Bronchial epithelial cell (primary cell): Measurements from ENCODE around the gene GRIN3B. TPM values are rescaled to one million over a fixed set of nuclear protein-coding genes. Genes with fewer than 3 reads are reported as not detected.
A peak's percentile ranks its signal among the peaks of the same experiment; 100 is the strongest.

ENCODE experiments used
- DNase-seq: peaks from one replicate; pipeline ENCODE4 v3.0.0-alpha.2; 2010; ENCODE audit warnings: low read depth
- FAIRE-seq: peaks from 2 replicates; lab custom pipeline; 2011; peaks lifted over from hg19 to GRCh38; lab: Jason Lieb, UNC
- H3K27me3 ChIP-seq: 2 replicates; pipeline ENCODE4 v1.5.1; 2011; ENCODE audit warnings: low read length; ENCODE audit not compliant: control insufficient read depth, insufficient read depth
- H3K36me3 ChIP-seq: 2 replicates; pipeline ENCODE4 v1.5.1; 2011; ENCODE audit warnings: low read length; ENCODE audit not compliant: control insufficient read depth, insufficient read depth
- H3K4me3 ChIP-seq: 2 replicates; pipeline ENCODE4 v1.5.1; 2011; ENCODE audit warnings: mild to moderate bottlenecking, low read depth, low read length, control low read depth
- total RNA-seq: library from RNA; depleted of rRNA; stranded (reverse); fragments of >200 nt; gene quantifications from 2 replicates; pipeline ENCODE4 v1.2.1, GENCODE V29; 2014
- TF ChIP-seq, protein P1 (sequence below): IDR thresholded peaks from 2 replicates; pipeline ENCODE4 v1.5.1; 2011; ENCODE audit warnings: mild to moderate bottlenecking, moderate library complexity, low read length, control low read depth, inconsistent platforms; ENCODE audit not compliant: insufficient read depth, severe bottlenecking

GRIN3B gene
- total RNA-seq, 1 donor from 2014 or later: 0.26 TPM

DNA sequence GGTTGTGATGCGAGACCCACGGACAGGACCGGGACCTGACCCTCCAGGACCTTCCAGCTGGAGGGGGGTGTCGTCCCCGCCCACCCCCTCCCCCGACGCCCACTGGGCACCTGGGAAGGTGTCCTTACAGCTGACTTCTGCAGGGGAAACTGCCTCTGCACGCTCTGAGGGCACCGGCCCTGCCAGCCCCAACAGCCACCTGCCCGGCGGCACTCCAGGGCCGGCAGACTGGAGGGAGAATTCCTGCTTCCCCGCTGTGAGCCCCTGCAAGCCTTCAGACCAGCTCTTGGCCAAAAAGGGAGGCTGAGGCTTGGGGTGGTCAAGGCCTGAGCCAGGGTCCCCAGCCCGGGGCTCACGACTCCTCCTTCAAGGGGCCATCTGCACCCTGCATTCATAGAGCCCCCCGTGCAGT, 27.4 kb downstream of the GRIN3B start:
- H3K27me3 ChIP-seq: no peaks in the 10 kb centered on the region
- H3K4me3 ChIP-seq: peak overlapping the region; percentile 96
- TF ChIP-seq, protein P1, sequence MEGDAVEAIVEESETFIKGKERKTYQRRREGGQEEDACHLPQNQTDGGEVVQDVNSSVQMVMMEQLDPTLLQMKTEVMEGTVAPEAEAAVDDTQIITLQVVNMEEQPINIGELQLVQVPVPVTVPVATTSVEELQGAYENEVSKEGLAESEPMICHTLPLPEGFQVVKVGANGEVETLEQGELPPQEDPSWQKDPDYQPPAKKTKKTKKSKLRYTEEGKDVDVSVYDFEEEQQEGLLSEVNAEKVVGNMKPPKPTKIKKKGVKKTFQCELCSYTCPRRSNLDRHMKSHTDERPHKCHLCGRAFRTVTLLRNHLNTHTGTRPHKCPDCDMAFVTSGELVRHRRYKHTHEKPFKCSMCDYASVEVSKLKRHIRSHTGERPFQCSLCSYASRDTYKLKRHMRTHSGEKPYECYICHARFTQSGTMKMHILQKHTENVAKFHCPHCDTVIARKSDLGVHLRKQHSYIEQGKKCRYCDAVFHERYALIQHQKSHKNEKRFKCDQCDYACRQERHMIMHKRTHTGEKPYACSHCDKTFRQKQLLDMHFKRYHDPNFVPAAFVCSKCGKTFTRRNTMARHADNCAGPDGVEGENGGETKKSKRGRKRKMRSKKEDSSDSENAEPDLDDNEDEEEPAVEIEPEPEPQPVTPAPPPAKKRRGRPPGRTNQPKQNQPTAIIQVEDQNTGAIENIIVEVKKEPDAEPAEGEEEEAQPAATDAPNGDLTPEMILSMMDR: no peak
- DNase-seq (peak; percentile 16), FAIRE-seq (no peak)
- H3K36me3 ChIP-seq: peaks cover 14% of the 10 kb centered on the region

DNA sequence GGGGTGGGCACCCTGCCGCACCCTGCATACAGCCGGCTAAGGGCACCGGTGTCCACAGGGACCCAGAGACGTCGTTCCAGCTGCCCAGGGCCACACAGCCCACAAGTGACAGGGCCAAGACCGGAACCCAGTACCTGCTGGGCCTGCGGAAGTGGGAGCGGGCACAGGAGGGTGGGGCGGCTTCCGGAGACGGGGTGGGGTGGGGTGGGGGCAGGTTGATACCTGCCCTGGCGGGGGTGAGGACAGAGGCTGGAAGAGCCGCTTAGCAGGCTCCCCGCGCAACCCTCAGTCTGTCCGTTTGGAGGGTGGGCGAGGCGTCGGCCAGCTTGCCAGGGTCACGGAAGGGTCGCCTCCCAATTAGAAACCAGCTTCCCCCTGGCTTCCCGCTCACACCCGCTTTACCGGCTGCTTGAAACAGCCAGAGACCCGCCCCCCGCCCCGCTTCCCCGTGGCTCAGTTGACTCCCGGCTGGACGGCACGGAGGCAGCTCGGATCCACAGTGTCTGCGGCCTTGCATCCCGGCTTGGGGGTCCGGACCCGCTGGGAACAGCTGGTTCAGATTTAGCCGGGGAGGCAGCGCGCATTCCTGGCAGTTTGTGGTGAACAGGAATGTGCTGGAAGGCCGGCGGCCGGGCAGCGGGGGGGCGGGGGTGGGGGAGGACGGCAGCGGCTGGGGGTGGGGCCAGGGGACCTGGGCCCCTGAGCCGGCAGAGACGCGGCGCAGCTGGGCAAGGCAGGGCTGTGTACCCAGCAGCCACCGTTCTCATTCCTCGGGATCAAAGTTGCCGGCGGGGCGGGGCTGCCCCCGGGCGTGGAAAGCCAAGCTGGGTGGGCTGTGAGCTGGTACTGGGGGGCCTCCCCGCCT, 28.1 kb downstream of the GRIN3B start:
- no peaks in the 10 kb centered on the region for H3K27me3 ChIP-seq
- peaks cover 14% of the 10 kb centered on the region for H3K36me3 ChIP-seq
- peak overlapping the region; percentile 96 for H3K4me3 ChIP-seq
- DNase-seq: peak; percentile 67
- TF ChIP-seq, protein P1: no peak
- no peak for FAIRE-seq

DNA sequence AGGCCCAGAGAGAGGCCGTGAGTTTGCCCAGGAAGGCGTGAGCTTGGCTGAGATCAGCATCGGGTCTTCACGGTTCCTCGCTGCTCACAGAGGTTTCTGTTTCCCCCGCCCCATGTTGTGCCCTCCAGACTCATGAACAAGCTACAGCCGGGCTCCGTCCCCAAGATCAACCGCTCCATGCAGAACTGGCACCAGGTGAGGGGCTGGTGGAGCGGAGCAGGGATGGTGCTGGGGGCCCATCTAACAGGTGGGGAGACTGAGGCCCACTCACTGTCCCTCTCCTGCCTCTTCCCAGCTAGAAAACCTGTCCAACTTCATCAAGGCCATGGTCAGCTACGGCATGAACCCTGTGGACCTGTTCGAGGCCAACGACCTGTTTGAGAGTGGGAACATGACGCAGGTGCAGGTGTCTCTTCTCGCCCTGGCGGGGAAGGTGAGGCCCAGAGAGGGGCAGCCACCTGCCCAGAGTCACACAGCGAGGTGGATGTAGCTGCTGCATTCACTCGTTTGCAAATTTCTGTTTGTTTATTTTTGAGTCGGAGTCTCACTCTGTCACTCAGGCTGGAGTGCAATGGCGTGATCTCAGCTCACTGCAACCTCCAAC, 32.1 kb downstream of the GRIN3B start:
- no peaks in the 10 kb centered on the region for H3K27me3 ChIP-seq
- DNase-seq (no peak), FAIRE-seq (no peak)
- H3K36me3 ChIP-seq: peaks cover 27% of the 10 kb centered on the region
- H3K4me3 ChIP-seq: no peak overlapping the region
- TF ChIP-seq, protein P1: no peak

DNA sequence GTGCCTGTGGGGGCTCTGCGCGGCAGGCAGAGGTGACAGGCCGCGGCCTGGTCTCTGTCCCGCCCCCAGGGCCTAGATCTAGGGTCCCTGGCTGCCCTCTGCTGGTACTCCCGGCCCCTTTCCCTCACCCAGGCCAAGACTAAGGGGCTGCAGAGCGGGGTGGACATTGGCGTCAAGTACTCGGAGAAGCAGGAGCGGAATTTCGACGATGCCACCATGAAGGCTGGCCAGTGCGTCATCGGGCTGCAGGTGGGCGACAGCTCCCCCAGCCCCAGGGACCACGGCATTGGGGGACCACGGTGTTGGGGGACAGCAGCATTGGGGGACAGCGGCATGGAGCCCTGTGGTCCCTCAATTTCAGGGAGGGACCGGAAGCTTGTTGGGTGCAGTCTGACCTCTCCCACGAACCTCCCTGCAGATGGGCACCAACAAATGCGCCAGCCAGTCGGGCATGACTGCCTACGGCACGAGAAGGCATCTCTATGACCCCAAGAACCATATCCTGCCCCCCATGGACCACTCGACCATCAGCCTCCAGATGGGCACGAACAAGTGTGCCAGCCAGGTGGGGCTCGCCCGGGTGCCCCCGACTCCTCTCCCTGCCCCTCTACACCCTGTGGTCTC, 35.9 kb downstream of the GRIN3B start:
- H3K36me3 ChIP-seq: peaks cover 26% of the 10 kb centered on the region
- H3K27me3 ChIP-seq: no peaks in the 10 kb centered on the region
- FAIRE-seq (no peak), DNase-seq (no peak)
- H3K4me3 ChIP-seq: no peak overlapping the region
- TF ChIP-seq, protein P1: no peak

DNA sequence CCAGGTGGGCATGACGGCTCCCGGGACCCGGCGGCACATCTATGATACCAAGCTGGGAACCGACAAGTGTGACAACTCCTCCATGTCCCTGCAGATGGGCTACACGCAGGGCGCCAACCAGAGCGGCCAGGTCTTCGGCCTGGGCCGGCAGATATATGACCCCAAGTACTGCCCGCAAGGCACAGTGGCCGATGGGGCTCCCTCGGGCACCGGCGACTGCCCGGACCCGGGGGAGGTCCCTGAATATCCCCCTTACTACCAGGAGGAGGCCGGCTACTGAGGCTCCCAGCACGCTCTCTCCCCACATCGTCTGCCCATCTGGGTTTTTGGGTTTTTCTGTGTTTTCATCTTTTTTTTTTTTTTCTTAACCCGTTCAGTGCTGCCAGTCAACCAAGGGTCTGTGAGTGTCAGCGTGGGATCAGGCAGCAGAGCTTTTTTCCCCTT, 37.4 kb downstream of the GRIN3B start:
- FAIRE-seq (no peak), DNase-seq (no peak)
- Histone ChIP-seq H3K4me3 (no peak overlapping the region), H3K36me3 (peaks cover 20% of the 10 kb centered on the region), H3K27me3 (no peaks in the 10 kb centered on the region)
- TF ChIP-seq, protein P1: no peak
